Measurements from ENCODE around the gene CHD9NB.

DNA sequence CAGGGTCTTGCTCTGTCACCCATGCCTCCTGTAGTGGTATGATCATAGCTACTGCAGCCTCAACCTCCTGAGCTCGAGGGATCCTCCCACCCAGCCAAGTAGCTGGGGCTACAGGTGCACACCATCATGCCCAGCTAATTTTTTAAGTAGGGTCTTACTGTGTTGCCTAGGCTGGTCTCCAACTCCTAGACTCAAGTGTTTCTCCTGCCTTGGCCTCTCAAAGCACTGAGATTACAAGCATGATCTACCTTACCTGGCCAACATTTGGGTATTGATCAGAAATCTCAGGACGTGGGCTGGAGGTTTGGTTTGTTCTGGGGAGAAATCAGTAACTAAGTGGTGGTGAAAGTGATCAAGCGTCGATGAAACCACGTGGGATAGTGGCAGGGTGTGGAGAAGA is 6.2 kb upstream of the CHD9NB start:
- TF ChIP-seq, protein P1, sequence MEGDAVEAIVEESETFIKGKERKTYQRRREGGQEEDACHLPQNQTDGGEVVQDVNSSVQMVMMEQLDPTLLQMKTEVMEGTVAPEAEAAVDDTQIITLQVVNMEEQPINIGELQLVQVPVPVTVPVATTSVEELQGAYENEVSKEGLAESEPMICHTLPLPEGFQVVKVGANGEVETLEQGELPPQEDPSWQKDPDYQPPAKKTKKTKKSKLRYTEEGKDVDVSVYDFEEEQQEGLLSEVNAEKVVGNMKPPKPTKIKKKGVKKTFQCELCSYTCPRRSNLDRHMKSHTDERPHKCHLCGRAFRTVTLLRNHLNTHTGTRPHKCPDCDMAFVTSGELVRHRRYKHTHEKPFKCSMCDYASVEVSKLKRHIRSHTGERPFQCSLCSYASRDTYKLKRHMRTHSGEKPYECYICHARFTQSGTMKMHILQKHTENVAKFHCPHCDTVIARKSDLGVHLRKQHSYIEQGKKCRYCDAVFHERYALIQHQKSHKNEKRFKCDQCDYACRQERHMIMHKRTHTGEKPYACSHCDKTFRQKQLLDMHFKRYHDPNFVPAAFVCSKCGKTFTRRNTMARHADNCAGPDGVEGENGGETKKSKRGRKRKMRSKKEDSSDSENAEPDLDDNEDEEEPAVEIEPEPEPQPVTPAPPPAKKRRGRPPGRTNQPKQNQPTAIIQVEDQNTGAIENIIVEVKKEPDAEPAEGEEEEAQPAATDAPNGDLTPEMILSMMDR (IDR thresholded peaks at IDR 0.05; ENCODE audit: poor library complexity): no peak
- TF ChIP-seq EZH2 (IDR thresholded peaks at IDR 0.05; ENCODE audit: borderline replicate concordance): no peak
